A549 (cell line): Measurements from ENCODE around the gene NIT1. TPM values are rescaled to one million over a fixed set of nuclear protein-coding genes. Genes with fewer than 3 reads are reported as not detected.
A peak's percentile ranks its signal among the peaks of the same experiment; 100 is the strongest.

Experiments
- ATAC-seq, 2 experiments: fragments of 200-7000 bp in 1 of 2; fragments of >200 bp in 1 of 2; cut with Nextera tagmentation in 1 of 2; cut with Tn5 transposase in 1 of 2; 3 replicates each; pipeline versions ENCODE4 v1.8.0 to v1.9.1; 2018 to 2020; ENCODE audit warnings: mild to moderate bottlenecking in 1 of 2, moderate library complexity in 1 of 2
- CTCF ChIA-PET: fragments of 300-600 bp; sonication (Branson Sonifier 250); formaldehyde crosslinking; extraction: SDS; loops from one replicate; lab custom pipeline; 2021; ENCODE audit warnings: antibody characterized with exemption, inconsistent platforms; lab: Yijun Ruan, JAX
- POLR2A ChIA-PET: fragments of 350-600 bp; formaldehyde crosslinking; extraction: SDS; loops from one replicate; lab custom pipeline; 2021; ENCODE audit warnings: antibody characterized with exemption, inconsistent platforms; lab: Yijun Ruan, JAX
- DNase-seq, 2 experiments: peaks; one replicate each; pipeline versions ENCODE4 v3.0.0 to v3.0.0-alpha.2; 2011 to 2016; ENCODE audit warnings: low read depth in 1 of 2, low spot score in 1 of 2
- FAIRE-seq: peaks from 2 replicates; lab custom pipeline; 2011; peaks lifted over from hg19 to GRCh38; lab: Jason Lieb, UNC
- H3K27ac ChIP-seq, 2 experiments: fragments of >200 bp; sonication (Bioruptor Twin); formaldehyde crosslinking; 3 replicates each; pipeline ENCODE4 v1.5.1; 2016 to 2017
- H3K4me1 ChIP-seq: fragments of >200 bp; sonication (Bioruptor Twin); formaldehyde crosslinking; 3 replicates; pipeline ENCODE4 v1.6.1; 2016
- H3K4me2 ChIP-seq: fragments of >200 bp; sonication (Bioruptor Twin); formaldehyde crosslinking; 3 replicates; pipeline ENCODE4 v1.6.1; 2016
- H3K4me3 ChIP-seq: fragments of >200 bp; sonication (Bioruptor Twin); formaldehyde crosslinking; 3 replicates; pipeline ENCODE4 v1.5.1; 2016
- H3K9me3 ChIP-seq: fragments of >200 bp; sonication (Bioruptor Twin); formaldehyde crosslinking; 3 replicates; pipeline ENCODE4 v1.6.1; 2016
- CBX8 ChIP-seq: fragments of 200-600 bp; sonication (generic); IDR thresholded peaks from 2 replicates; pipeline ENCODE4 v1.6.1; 2016
- CHD2 ChIP-seq: fragments of 150-350 bp; IDR thresholded peaks from 2 replicates; pipeline ENCODE4 v1.6.1; 2014; ENCODE audit warnings: low read length; ENCODE audit not compliant: partially characterized antibody
- EHF ChIP-seq: fragments of 250-450 bp; sonication (Bioruptor Pico); IDR thresholded peaks from 2 replicates; pipeline ENCODE4 v1.5.0; 2020; ENCODE audit warnings: mild to moderate bottlenecking
- EP300 ChIP-seq, 2 experiments: fragments of >200 bp; sonication (Bioruptor Twin); formaldehyde crosslinking; IDR thresholded peaks; 2 replicates in 1 of 2; 3 replicates in 1 of 2; pipeline ENCODE4 v1.6.1; 2016 to 2017
- FOSL2 ChIP-seq, 2 experiments: fragments of 450-650 bp in 1 of 2; fragments of >200 bp in 1 of 2; sonication (Bioruptor Twin) in 1 of 2; formaldehyde crosslinking; IDR thresholded peaks; 2 replicates each; pipeline versions ENCODE4 v1.5.0 to v1.6.1; 2016 to 2020; ENCODE audit warnings: mild to moderate bottlenecking in 1 of 2, moderate library complexity in 1 of 2
- FOXS1 ChIP-seq: fragments of 250-450 bp; sonication (Bioruptor Pico); IDR thresholded peaks from 2 replicates; pipeline ENCODE4 v1.5.0; 2020; ENCODE audit warnings: mild to moderate bottlenecking, moderate library complexity
- HEYL ChIP-seq: fragments of 250-450 bp; sonication (Bioruptor Pico); IDR thresholded peaks from 2 replicates; pipeline ENCODE4 v1.8.0; 2021; ENCODE audit warnings: mild to moderate bottlenecking, moderate library complexity
- HOXB13 ChIP-seq: fragments of 250-450 bp; sonication (Bioruptor Pico); IDR thresholded peaks from 2 replicates; pipeline ENCODE4 v1.5.0; 2020; ENCODE audit warnings: low read depth, mild to moderate bottlenecking, moderate library complexity
- HOXB5 ChIP-seq: fragments of 250-450 bp; sonication (Bioruptor Pico); IDR thresholded peaks from 2 replicates; pipeline ENCODE4 v1.5.0; 2020; ENCODE audit warnings: mild to moderate bottlenecking, moderate library complexity
- JUN ChIP-seq, 2 experiments: fragments of >200 bp; sonication (Bioruptor Twin); formaldehyde crosslinking; IDR thresholded peaks; 2 replicates in 1 of 2; 3 replicates in 1 of 2; pipeline ENCODE4 v1.6.1; 2016 to 2017
- JUNB ChIP-seq: fragments of >200 bp; sonication (Bioruptor Twin); formaldehyde crosslinking; IDR thresholded peaks from 2 replicates; pipeline ENCODE4 v1.6.1; 2016
- KDM5A ChIP-seq: fragments of 200-600 bp; sonication (generic); IDR thresholded peaks from 2 replicates; pipeline ENCODE4 v1.6.1; 2016; ENCODE audit warnings: antibody characterized with exemption, mild to moderate bottlenecking
- MAFK ChIP-seq: fragments of 450-650 bp; IDR thresholded peaks from 2 replicates; pipeline ENCODE4 v1.6.1; 2014; ENCODE audit not compliant: partially characterized antibody
- NFE2L2 ChIP-seq: fragments of 150-350 bp; conservative IDR thresholded peaks from 2 replicates; pipeline ENCODE4 v1.6.1; 2014; ENCODE audit warnings: low read length
- NPAS2 ChIP-seq: fragments of 250-450 bp; sonication (Bioruptor Pico); IDR thresholded peaks from 2 replicates; pipeline ENCODE4 v1.8.0; 2022; ENCODE audit warnings: mild to moderate bottlenecking, moderate library complexity, borderline replicate concordance
- NR3C1 ChIP-seq: fragments of >200 bp; sonication (Bioruptor Twin); formaldehyde crosslinking; IDR thresholded peaks from 3 replicates; pipeline ENCODE4 v1.6.1; 2017
- POLR2AphosphoS2 ChIP-seq: conservative IDR thresholded peaks from 2 replicates; pipeline ENCODE4 v1.6.1; 2012; ENCODE audit warnings: low read length, improper control_type of control experiment, inconsistent platforms
- RAD21 ChIP-seq, 2 experiments: fragments of >200 bp in 1 of 2; sonication (Bioruptor Twin) in 1 of 2; formaldehyde crosslinking in 1 of 2; IDR thresholded peaks in 1 of 2; conservative IDR thresholded peaks in 1 of 2; 2 replicates in 1 of 2; 3 replicates in 1 of 2; pipeline ENCODE4 v1.6.1; 2012 to 2018; ENCODE audit warnings: inconsistent platforms in 1 of 2
- RCOR1 ChIP-seq: fragments of 150-350 bp; IDR thresholded peaks from 2 replicates; pipeline ENCODE4 v1.6.1; 2014; ENCODE audit warnings: antibody characterized with exemption, low read length, low read depth
- SMC3 ChIP-seq: fragments of >200 bp; sonication (Bioruptor Twin); formaldehyde crosslinking; IDR thresholded peaks from 3 replicates; pipeline ENCODE4 v1.6.1; 2018; ENCODE audit warnings: inconsistent platforms
- SREBF2 ChIP-seq: fragments of 450-650 bp; IDR thresholded peaks from 2 replicates; pipeline ENCODE4 v1.6.1; 2014; ENCODE audit warnings: mild to moderate bottlenecking, moderate library complexity
- ZC3H11A ChIP-seq: fragments of 450-650 bp; IDR thresholded peaks from 2 replicates; pipeline ENCODE4 v1.6.1; 2014; ENCODE audit warnings: antibody characterized with exemption, mild to moderate bottlenecking
- ZNF302 ChIP-seq: fragments of 250-450 bp; sonication (Bioruptor Pico); IDR thresholded peaks from 2 replicates; pipeline ENCODE4 v1.9.0; 2021; ENCODE audit warnings: inconsistent platforms, mild to moderate bottlenecking, moderate library complexity
- WGBS: methylation state at CpG from one replicate; pipeline ENCODE4 v1.1.6; 2017; ENCODE audit errors: missing lambda C conversion rate; 5-methylcytosine and 5-hydroxymethylcytosine counted together
- polyA plus RNA-seq, 4 experiments: library from polyadenylated mRNA; depleted of rRNA in 3 of 4; stranded (reverse); fragments of >200 nt; fragmentation: RNase III in 1 of 4; extraction: RNeasy Plus Mini Kit Qiagen cat#74134 plus additional on column Dnase treatment in 1 of 4; gene quantifications; 2 replicates in 3 of 4; 3 replicates in 1 of 4; pipeline ENCODE4 v1.2.3, GENCODE V29; 2011 to 2017
- TF ChIP-seq, protein P1 (sequence below): fragments of 200-600 bp; sonication (generic); IDR thresholded peaks from 2 replicates; pipeline ENCODE4 v1.6.1; 2016; ENCODE audit warnings: antibody characterized with exemption, mild to moderate bottlenecking, moderate library complexity
- TF ChIP-seq, protein P2 (sequence below): fragments of 150-350 bp; IDR thresholded peaks from 2 replicates; pipeline ENCODE4 v1.6.1; 2014; ENCODE audit warnings: low read depth, mild to moderate bottlenecking, low read length
- TF ChIP-seq, protein P3 (sequence below): fragments of >200 bp; sonication (Bioruptor Twin); formaldehyde crosslinking; IDR thresholded peaks from 3 replicates; pipeline ENCODE4 v1.6.1; 2016
- TF ChIP-seq, protein P4 (sequence below): fragments of 250-450 bp; sonication (Bioruptor Pico); IDR thresholded peaks from 2 replicates; pipeline ENCODE4 v1.5.0; 2021; ENCODE audit warnings: mild to moderate bottlenecking, moderate library complexity, borderline replicate concordance
- TF ChIP-seq, protein P5 (sequence below): fragments of >200 bp; sonication (Bioruptor Twin); formaldehyde crosslinking; IDR thresholded peaks from 2 replicates; pipeline ENCODE4 v1.6.1; 2016

Gene NIT1
- polyA plus RNA-seq, 2 of the 4 experiments (the other 2 are of a cell fraction) = 29.9 to 44.5 TPM

DNA sequence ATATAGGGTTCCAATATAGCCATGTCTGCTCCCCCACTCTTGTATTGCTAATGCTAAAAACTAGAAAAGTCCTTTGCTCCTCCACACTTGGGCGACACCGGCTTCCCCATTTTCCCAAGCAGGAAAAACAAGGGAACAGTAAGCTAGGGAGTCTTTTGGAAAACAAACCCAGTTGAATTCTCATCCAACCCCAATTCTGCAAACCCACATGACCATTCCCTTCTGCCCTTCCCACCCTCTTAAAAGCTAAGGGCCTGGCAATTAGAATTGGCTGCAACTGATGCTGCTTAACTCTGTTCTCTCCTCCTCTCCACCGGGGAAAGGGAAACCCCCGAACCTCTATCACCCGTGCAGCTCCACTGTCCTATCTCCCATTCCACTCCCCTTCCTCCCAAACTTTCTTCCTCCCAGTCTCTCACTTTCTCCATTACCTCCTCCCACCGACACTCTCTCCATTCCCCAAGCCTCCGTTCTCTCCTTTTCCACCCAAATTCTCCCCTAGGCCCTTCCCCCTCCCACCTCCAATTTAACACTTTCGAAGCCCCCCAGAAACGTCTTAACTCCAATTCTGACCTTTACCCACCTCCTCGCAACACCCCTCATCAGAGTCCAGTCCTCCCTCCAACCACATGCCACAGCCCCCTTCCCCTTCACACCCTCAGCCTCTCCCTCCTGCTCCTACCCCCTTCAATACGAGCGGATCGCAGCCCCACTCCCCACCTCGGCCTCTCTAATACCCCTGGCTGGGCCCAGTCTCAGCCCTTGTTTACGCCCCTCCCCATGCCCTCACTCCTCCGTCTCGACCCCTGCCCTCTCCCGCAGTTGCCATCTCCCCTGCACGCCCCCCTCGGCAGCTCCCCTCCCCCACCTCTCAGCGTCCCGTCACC lies 13.9 kb downstream of the NIT1 start (continued):
- TF ChIP-seq, protein P1, sequence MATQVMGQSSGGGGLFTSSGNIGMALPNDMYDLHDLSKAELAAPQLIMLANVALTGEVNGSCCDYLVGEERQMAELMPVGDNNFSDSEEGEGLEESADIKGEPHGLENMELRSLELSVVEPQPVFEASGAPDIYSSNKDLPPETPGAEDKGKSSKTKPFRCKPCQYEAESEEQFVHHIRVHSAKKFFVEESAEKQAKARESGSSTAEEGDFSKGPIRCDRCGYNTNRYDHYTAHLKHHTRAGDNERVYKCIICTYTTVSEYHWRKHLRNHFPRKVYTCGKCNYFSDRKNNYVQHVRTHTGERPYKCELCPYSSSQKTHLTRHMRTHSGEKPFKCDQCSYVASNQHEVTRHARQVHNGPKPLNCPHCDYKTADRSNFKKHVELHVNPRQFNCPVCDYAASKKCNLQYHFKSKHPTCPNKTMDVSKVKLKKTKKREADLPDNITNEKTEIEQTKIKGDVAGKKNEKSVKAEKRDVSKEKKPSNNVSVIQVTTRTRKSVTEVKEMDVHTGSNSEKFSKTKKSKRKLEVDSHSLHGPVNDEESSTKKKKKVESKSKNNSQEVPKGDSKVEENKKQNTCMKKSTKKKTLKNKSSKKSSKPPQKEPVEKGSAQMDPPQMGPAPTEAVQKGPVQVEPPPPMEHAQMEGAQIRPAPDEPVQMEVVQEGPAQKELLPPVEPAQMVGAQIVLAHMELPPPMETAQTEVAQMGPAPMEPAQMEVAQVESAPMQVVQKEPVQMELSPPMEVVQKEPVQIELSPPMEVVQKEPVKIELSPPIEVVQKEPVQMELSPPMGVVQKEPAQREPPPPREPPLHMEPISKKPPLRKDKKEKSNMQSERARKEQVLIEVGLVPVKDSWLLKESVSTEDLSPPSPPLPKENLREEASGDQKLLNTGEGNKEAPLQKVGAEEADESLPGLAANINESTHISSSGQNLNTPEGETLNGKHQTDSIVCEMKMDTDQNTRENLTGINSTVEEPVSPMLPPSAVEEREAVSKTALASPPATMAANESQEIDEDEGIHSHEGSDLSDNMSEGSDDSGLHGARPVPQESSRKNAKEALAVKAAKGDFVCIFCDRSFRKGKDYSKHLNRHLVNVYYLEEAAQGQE = no peak
- TF ChIP-seq POLR2AphosphoS2 (no peak), MAFK (no peak)

DNA sequence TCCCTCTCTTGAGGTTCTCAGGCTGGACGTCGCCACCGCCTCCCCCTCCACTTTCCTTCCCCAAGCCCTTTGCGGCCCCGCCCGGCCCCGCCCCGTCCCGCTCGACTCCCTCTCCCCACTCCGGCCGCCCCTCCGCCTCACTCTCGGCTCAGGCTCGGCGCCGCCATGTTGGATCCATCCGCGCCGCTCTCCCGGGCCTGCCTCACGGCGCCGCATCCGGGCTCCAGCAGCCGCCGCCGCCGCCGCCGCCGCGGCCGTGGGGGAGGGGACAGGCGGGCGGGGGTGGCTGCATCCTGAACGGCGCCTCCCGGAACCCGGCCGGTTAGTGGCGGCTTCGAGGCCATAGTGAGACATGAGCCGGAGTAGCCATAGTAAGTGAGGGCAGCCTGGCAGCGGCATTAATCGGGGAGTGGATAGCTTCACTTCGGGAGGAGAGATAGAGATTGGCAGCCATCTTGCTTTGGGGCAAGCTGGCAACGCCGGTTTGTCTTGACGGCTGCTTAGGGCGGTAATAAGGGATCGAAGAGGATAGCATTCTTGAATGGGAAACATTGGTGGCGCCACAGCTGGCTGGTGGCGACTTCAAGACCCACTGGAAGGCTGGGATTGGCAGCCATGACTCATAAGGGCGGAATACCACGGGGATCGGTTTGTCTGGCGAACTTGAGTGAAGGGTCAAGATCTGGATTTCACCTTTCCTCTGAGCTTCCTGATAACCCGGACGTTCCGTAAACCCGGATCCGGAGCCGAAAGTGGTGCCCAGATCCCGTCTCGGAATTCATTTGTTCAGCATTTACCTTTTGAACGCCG lies 14.7 kb downstream of the NIT1 start, which contains the start of gene DEDD:
Gene DEDD (minus strand): TSS at position 258 of the 810 bp plus-strand sequence. CDS start 8,205 bp downstream, outside the sequence.
- 1% methylated on average over 31 of the region's 68 CpGs for whole genome bisulfite sequencing
- FAIRE-seq (peak; percentile 28), ATAC-seq (peak; percentile 93 to 95), DNase-seq (peak; percentile 94 to 99)
- Histone ChIP-seq H3K27ac (peak within 1 kb of the TSS; percentile 93 to 95), H3K4me1 (peaks cover 20% of the 10 kb centered on the region), H3K4me3 (peak within 1 kb of the TSS; percentile 67), H3K4me2 (peak within 1 kb of the TSS; percentile 88), H3K9me3 (no peaks in the 10 kb centered on the region)
- ChIA-PET CTCF (interaction anchor here (0.7 to 3.6 kb wide), 8 partner anchors 20 to 297 kb away, joined by 3 to 12 read pairs (median 4); partner anchors contain the start of genes KLHDC9 and PPOX), POLR2A (interaction anchor here (0.6 to 2.6 kb wide), 16 partner anchors 9 to 135 kb away, joined by 3 to 30 read pairs (median 4); partner anchors contain the start of genes B4GALT3, F11R, KLHDC9 and NIT1)
- TF ChIP-seq ZNF302 (CRISPR knock-in tag) (no peak), RAD21 (conservative IDR thresholded peaks at IDR 0.05 in 1 of 2, IDR thresholded peaks at IDR 0.05 in 1 of 2) (no peak; a peak in 1 of 5 replicates), NFE2L2 (0 out of 2 replicates have a peak, but pooled peaks have one; percentile 2), FOSL2 (IDR thresholded peaks at IDR 0.05) (peak; percentile 54; the same call in 1 of the 2 replicates), FOSL2 (CRISPR knock-in tag; IDR thresholded peaks at IDR 0.05) (peak; percentile 91), JUN (IDR thresholded peaks at IDR 0.05) (peak in 1 of 2 experiments; percentile 89; a peak in 3 of 5 replicates), CHD2 (no peak), HOXB13 (CRISPR knock-in tag) (no peak), FOXS1 (no peak), NPAS2 (CRISPR knock-in tag) (no peak), ZC3H11A (no peak), KDM5A (0 out of 2 replicates have a peak, but pooled peaks have one; percentile 17), HOXB5 (CRISPR knock-in tag) (no peak), MAFK (no peak), NR3C1 (no peak), HEYL (CRISPR knock-in tag) (no peak), RCOR1 (no peak), EHF (no peak), SREBF2 (no peak), SMC3 (no peak), JUNB (no peak), EP300 (IDR thresholded peaks at IDR 0.05) (no peak), CBX8 (no peak)
- TF ChIP-seq, protein P2, sequence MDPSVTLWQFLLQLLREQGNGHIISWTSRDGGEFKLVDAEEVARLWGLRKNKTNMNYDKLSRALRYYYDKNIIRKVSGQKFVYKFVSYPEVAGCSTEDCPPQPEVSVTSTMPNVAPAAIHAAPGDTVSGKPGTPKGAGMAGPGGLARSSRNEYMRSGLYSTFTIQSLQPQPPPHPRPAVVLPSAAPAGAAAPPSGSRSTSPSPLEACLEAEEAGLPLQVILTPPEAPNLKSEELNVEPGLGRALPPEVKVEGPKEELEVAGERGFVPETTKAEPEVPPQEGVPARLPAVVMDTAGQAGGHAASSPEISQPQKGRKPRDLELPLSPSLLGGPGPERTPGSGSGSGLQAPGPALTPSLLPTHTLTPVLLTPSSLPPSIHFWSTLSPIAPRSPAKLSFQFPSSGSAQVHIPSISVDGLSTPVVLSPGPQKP = no peak
- TF ChIP-seq, protein P3, sequence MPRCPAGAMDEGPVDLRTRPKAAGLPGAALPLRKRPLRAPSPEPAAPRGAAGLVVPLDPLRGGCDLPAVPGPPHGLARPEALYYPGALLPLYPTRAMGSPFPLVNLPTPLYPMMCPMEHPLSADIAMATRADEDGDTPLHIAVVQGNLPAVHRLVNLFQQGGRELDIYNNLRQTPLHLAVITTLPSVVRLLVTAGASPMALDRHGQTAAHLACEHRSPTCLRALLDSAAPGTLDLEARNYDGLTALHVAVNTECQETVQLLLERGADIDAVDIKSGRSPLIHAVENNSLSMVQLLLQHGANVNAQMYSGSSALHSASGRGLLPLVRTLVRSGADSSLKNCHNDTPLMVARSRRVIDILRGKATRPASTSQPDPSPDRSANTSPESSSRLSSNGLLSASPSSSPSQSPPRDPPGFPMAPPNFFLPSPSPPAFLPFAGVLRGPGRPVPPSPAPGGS = no peak; the same call in 2 of the 3 replicates
- TF ChIP-seq, protein P4, sequence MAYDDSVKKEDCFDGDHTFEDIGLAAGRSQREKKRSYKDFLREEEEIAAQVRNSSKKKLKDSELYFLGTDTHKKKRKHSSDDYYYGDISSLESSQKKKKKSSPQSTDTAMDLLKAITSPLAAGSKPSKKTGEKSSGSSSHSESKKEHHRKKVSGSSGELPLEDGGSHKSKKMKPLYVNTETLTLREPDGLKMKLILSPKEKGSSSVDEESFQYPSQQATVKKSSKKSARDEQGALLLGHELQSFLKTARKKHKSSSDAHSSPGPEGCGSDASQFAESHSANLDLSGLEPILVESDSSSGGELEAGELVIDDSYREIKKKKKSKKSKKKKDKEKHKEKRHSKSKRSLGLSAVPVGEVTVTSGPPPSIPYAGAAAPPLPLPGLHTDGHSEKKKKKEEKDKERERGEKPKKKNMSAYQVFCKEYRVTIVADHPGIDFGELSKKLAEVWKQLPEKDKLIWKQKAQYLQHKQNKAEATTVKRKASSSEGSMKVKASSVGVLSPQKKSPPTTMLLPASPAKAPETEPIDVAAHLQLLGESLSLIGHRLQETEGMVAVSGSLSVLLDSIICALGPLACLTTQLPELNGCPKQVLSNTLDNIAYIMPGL (CRISPR knock-in tag) = no peak; the same call in 1 of the 2 replicates
- TF ChIP-seq, protein P5, sequence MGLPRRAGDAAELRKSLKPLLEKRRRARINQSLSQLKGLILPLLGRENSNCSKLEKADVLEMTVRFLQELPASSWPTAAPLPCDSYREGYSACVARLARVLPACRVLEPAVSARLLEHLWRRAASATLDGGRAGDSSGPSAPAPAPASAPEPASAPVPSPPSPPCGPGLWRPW = no peak
